HepG2 (cell line): ENCODE data around the gene TENT4B. TPM values are rescaled to one million over a fixed set of nuclear protein-coding genes. Genes with fewer than 3 reads are reported as not detected.

Source experiments
- CHCHD3 ChIP-seq: sonication (generic); formaldehyde crosslinking; IDR thresholded peaks from 2 replicates; pipeline ENCODE4 v1.8.0; 2022; ENCODE audit warnings: mild to moderate bottlenecking, missing genetic modification reagents, moderate library complexity
- ISL2 ChIP-seq: sonication (generic); formaldehyde crosslinking; IDR thresholded peaks from 2 replicates; pipeline ENCODE4 v1.5.0; 2020; ENCODE audit warnings: missing genetic modification reagents
- KDM5B ChIP-seq: sonication (generic); formaldehyde crosslinking; IDR thresholded peaks from 2 replicates; pipeline ENCODE4 v1.4.0; 2020; ENCODE audit warnings: missing genetic modification reagents, mild to moderate bottlenecking, borderline replicate concordance
- NFKB2 ChIP-seq: sonication (generic); formaldehyde crosslinking; IDR thresholded peaks from 2 replicates; pipeline ENCODE4 v1.4.0; 2020; ENCODE audit warnings: missing genetic modification reagents, borderline replicate concordance
- NR1H2 ChIP-seq: sonication (generic); formaldehyde crosslinking; IDR thresholded peaks from 2 replicates; pipeline ENCODE4 v1.8.1; 2022; ENCODE audit warnings: low read depth, missing genetic modification reagents, borderline replicate concordance
- SALL1 ChIP-seq: sonication (generic); formaldehyde crosslinking; IDR thresholded peaks from 2 replicates; pipeline ENCODE4 v1.8.0; 2022; ENCODE audit warnings: mild to moderate bottlenecking, missing genetic modification reagents
- SP4 ChIP-seq: sonication (generic); formaldehyde crosslinking; IDR thresholded peaks from 2 replicates; pipeline ENCODE4 v1.8.1; 2023; ENCODE audit warnings: mild to moderate bottlenecking, missing genetic modification reagents
- ZBTB7A ChIP-seq: sonication (generic); formaldehyde crosslinking; IDR thresholded peaks from 2 replicates; pipeline ENCODE4 v1.8.0; 2022; ENCODE audit warnings: mild to moderate bottlenecking, missing genetic modification reagents
- ZNF235 ChIP-seq: sonication (generic); formaldehyde crosslinking; IDR thresholded peaks from 2 replicates; pipeline ENCODE4 v1.8.1; 2023; ENCODE audit warnings: mild to moderate bottlenecking, missing genetic modification reagents, borderline replicate concordance
- ZNF430 ChIP-seq: sonication (generic); formaldehyde crosslinking; IDR thresholded peaks from 2 replicates; pipeline ENCODE4 v1.9.0; 2021; ENCODE audit warnings: mild to moderate bottlenecking, missing genetic modification reagents
- ZNF776 ChIP-seq: sonication (generic); formaldehyde crosslinking; IDR thresholded peaks from 2 replicates; pipeline ENCODE4 v1.4.0; 2020; ENCODE audit warnings: mild to moderate bottlenecking, missing genetic modification reagents
- ZSCAN21 ChIP-seq: sonication (generic); formaldehyde crosslinking; IDR thresholded peaks from 2 replicates; pipeline ENCODE4 v1.8.0; 2022; ENCODE audit warnings: mild to moderate bottlenecking, missing genetic modification reagents, moderate library complexity, borderline replicate concordance
- ZSCAN9 ChIP-seq: IDR thresholded peaks from 2 replicates; pipeline ENCODE4 v1.6.1; 2016; ENCODE audit warnings: borderline replicate concordance
- polyA plus RNA-seq, 8 experiments: library from polyadenylated mRNA; depleted of rRNA in 3 of 8; stranded (reverse) in 7 of 8; unstranded in 1 of 8; fragments of >200 nt; fragmentation: Illumina TruSeq in 4 of 8; extraction: Trizol in 4 of 8; gene quantifications; 2 replicates each; pipeline versions ENCODE4 v1.2.1 to v1.2.3, GENCODE V29; 2011 to 2016; ENCODE audit warnings: low read depth in 4 of 8, missing spikeins in 1 of 8, mixed read lengths in 1 of 8; ENCODE audit not compliant: insufficient read depth in 1 of 8
- total RNA-seq, 5 experiments: library from RNA; depleted of rRNA; stranded (reverse); fragments of >200 nt; fragmentation: Illumina TruSeq; extraction: Trizol; gene quantifications; 2 replicates each; pipeline ENCODE4 v1.2.3, GENCODE V29; 2016; ENCODE audit warnings: low read depth in 1 of 5
- TF ChIP-seq, protein P1 (sequence below): sonication (generic); formaldehyde crosslinking; IDR thresholded peaks from 2 replicates; pipeline ENCODE4 v1.9.0; 2021; ENCODE audit warnings: missing genetic modification reagents, mild to moderate bottlenecking, borderline replicate concordance
- TF ChIP-seq, protein P2 (sequence below): sonication (generic); formaldehyde crosslinking; IDR thresholded peaks from 2 replicates; pipeline ENCODE4 v1.5.0; 2020; ENCODE audit warnings: mild to moderate bottlenecking, missing genetic modification reagents, borderline replicate concordance
- TF ChIP-seq, protein P3 (sequence below): sonication (generic); formaldehyde crosslinking; IDR thresholded peaks from 2 replicates; pipeline ENCODE4 v1.8.1; 2022; ENCODE audit warnings: mild to moderate bottlenecking, missing genetic modification reagents

Gene TENT4B
- total and polyA plus RNA-seq, 2 of the 13 experiments (the other 11 are each of a cell fraction or from before 2014, with no cell fraction given) = 15.0 to 32.8 TPM

DNA sequence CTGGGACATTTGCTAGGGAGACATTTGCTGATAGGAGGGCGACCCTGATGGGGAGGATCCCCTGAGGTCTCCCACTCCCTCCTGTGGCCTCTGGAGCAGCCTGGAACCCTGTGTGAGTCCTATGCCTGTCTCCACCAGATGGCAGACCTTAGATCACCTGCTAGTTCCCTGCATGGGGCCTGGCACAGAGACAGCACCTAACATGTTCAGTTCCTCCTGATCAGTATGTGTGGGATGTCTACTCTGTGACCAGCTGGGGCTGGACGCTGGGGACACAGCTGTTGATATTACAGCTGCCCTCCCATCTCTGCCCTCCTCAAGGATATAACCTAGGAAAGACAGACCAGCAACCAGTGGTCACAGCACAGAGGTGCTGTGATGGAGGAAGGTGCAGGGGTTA lies 112.2 kb downstream of the TENT4B start (continued):
- TF ChIP-seq, protein P1, sequence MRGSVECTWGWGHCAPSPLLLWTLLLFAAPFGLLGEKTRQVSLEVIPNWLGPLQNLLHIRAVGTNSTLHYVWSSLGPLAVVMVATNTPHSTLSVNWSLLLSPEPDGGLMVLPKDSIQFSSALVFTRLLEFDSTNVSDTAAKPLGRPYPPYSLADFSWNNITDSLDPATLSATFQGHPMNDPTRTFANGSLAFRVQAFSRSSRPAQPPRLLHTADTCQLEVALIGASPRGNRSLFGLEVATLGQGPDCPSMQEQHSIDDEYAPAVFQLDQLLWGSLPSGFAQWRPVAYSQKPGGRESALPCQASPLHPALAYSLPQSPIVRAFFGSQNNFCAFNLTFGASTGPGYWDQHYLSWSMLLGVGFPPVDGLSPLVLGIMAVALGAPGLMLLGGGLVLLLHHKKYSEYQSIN (CRISPR knock-in tag) = no peak
- no peak for TF ChIP-seq NFKB2 (CRISPR knock-in tag)
- 0 out of 2 replicates have a peak, but pooled peaks have one; percentile 52 for TF ChIP-seq ZNF776 (CRISPR knock-in tag)
- 0 out of 2 replicates have a peak, but pooled peaks have one; percentile 58 for TF ChIP-seq ZNF235
- 0 out of 2 replicates have a peak, but pooled peaks have one; percentile 27 for TF ChIP-seq ISL2 (CRISPR knock-in tag)
- no peak for TF ChIP-seq NR1H2
- TF ChIP-seq CHCHD3 (CRISPR knock-in tag) = no peak
- TF ChIP-seq, protein P2, sequence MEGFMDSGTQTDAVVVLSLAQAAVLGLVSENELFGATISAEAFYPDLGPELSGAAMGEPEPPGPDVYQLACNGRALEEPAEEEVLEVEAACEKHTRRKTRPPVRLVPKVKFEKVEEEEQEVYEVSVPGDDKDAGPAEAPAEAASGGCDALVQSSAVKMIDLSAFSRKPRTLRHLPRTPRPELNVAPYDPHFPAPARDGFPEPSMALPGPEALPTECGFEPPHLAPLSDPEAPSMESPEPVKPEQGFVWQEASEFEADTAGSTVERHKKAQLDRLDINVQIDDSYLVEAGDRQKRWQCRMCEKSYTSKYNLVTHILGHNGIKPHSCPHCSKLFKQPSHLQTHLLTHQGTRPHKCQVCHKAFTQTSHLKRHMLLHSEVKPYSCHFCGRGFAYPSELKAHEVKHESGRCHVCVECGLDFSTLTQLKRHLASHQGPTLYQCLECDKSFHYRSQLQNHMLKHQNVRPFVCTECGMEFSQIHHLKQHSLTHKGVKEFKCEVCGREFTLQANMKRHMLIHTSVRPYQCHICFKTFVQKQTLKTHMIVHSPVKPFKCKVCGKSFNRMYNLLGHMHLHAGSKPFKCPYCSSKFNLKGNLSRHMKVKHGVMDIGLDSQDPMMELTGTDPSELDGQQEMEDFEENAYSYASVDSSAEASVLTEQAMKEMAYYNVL = 0 out of 2 replicates have a peak, but pooled peaks have one; percentile 54
- TF ChIP-seq SP4 (CRISPR knock-in tag) = no peak
- no peak for TF ChIP-seq ZSCAN21
- no peak for TF ChIP-seq ZNF430 (CRISPR knock-in tag)
- 0 out of 2 replicates have a peak, but pooled peaks have one; percentile 23 for TF ChIP-seq ZBTB7A (CRISPR knock-in tag)
- peak; percentile 57; the same call in 1 of the 2 replicates for TF ChIP-seq KDM5B (CRISPR knock-in tag)
- 0 out of 2 replicates have a peak, but pooled peaks have one; percentile 26 for TF ChIP-seq SALL1 (CRISPR knock-in tag)
- no peak for TF ChIP-seq ZSCAN9 (CRISPR knock-in tag)
- TF ChIP-seq, protein P3, sequence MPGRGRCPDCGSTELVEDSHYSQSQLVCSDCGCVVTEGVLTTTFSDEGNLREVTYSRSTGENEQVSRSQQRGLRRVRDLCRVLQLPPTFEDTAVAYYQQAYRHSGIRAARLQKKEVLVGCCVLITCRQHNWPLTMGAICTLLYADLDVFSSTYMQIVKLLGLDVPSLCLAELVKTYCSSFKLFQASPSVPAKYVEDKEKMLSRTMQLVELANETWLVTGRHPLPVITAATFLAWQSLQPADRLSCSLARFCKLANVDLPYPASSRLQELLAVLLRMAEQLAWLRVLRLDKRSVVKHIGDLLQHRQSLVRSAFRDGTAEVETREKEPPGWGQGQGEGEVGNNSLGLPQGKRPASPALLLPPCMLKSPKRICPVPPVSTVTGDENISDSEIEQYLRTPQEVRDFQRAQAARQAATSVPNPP (CRISPR knock-in tag) = no peak
